PFSK-1 (cell line): Measurements from ENCODE around the gene INF2.

Source experiments
- FOXP2 ChIP-seq: optimal IDR thresholded peaks from 2 replicates; pipeline ENCODE3; 2011; ENCODE audit warnings: borderline replicate concordance, control low read depth, inconsistent platforms; ENCODE audit not compliant: insufficient read depth; ENCODE audit errors: extremely low read length, extremely low read depth
- POLR2AphosphoS5 ChIP-seq: IDR thresholded peaks from 2 replicates; pipeline ENCODE4 v1.6.1; 2012; ENCODE audit warnings: low read depth, mild to moderate bottlenecking, control low read depth, low read length, moderate library complexity
- REST ChIP-seq, 2 experiments: IDR thresholded peaks; 2 replicates each; pipeline versions ENCODE4 v1.6.1 to v1.8.0; 2011 to 2012; ENCODE audit warnings: low read depth in 2 of 2, low read length in 2 of 2, control low read depth in 1 of 2, inconsistent platforms in 1 of 2, mild to moderate bottlenecking in 1 of 2, moderate library complexity in 1 of 2; ENCODE audit not compliant: insufficient read depth in 1 of 2
- SIN3A ChIP-seq: IDR thresholded peaks from 2 replicates; pipeline ENCODE4 v1.6.1; 2012; ENCODE audit warnings: mild to moderate bottlenecking, low read length, moderate library complexity, borderline replicate concordance; ENCODE audit not compliant: insufficient read depth
- TAF1 ChIP-seq: IDR thresholded peaks from 2 replicates; pipeline ENCODE4 v1.6.1; 2012; ENCODE audit warnings: low read length, control low read depth, borderline replicate concordance; ENCODE audit not compliant: insufficient read depth

Gene INF2

DNA sequence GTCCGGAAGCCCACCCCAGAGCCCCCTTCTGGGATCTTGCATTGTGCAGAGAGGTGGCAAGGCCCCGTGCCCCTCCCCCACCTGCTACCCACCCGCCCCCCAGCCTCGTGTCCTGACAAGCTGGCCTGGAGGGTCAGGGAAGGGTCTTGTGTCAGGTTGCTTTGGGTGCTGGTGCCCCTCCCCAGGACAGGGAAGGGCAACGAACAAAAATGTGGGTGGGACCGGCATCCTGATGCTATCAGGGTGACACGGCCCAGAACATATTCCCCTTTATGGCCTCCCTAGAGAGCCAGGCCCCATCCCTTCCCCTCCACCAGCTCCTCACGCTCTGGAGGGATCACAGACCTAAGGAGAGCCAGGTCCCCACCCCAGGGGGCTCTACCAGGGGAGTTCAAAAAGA, 46.1 kb upstream of the INF2 start:
- TF ChIP-seq SIN3A = no peak
- no peak for TF ChIP-seq REST (IDR thresholded peaks at IDR 0.05; ENCODE audit: insufficient read depth in 1 of 2, low read depth in 2 of 2, low read length in 2 of 2)
- no peak for TF ChIP-seq TAF1
- no peak for TF ChIP-seq FOXP2
- no peak for TF ChIP-seq POLR2AphosphoS5

DNA sequence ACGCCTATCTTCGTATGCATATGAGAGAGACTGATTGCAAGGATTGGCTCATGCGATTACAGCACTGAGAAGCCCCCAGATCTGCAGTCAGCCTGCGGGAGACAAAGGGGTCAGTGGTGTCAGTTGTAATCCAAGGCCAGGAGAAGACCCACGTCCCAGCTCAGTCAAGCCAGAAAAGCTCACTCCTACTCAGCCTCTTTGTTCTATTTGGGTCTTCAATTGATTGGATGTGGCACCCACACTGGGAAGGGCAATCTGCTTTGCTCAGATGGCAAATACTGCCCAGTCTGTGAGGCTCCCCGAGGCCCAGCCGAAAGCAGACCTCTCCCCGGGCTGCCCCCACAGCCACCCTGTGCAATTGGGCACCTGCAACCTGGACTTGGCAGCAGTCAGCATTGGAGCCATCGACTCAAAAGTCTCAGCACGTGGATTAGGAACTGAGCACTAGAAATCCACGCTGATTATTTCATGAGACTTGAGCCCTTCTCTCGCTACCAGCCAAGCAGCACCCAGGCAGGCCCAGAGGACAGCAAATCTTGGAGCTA, 45.3 kb upstream of the INF2 start:
- TF ChIP-seq SIN3A = no peak
- TF ChIP-seq FOXP2 = no peak
- TF ChIP-seq POLR2AphosphoS5 = no peak
- TF ChIP-seq REST (IDR thresholded peaks at IDR 0.05; ENCODE audit: insufficient read depth in 1 of 2, low read depth in 2 of 2, low read length in 2 of 2) = no peak
- TF ChIP-seq TAF1 = no peak

DNA sequence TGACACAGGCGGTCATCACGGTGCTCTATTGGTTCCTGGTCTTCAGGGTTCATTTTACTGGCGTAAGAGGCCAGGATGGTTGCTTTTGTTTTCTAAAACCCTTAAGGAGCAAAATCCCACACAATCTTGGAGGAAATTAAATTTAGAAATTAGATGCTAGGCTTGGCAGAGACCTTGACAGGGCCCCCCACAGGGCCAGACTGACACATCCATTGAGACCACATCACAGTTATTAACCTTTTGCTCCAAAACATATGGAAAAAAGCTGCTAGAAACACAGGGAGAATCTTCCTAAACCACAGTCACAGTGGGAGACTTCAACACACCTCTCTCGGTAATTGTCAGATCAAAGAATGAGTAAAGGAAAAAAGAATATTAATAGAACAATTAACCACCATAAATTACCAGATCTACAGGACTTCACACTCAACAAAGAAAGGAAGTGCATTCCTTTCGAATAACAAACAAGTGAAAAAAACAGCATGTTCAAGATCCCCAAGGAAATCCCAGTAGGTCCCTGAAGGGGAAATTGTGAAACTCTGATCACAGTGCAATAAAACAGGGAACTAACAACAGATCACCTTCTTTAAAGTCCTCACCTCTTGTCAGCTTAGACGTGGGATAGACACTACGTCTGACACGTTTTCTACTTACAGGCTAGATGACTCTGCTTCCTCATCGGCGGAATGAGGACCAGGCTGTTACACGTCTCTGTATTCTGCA, 44.6 kb upstream of the INF2 start:
- no peak for TF ChIP-seq FOXP2

- TF ChIP-seq TAF1 (no peak), POLR2AphosphoS5 (no peak), REST (IDR thresholded peaks at IDR 0.05; ENCODE audit: insufficient read depth in 1 of 2, low read depth in 2 of 2, low read length in 2 of 2) (no peak), FOXP2 (no peak), SIN3A (no peak)
Measured at GRCh38 chr14:104647467-104648043, 41.9 kb upstream of the INF2 start.

- no peak for TF ChIP-seq FOXP2
- TF ChIP-seq TAF1 = no peak
- no peak for TF ChIP-seq REST (IDR thresholded peaks at IDR 0.05; ENCODE audit: insufficient read depth in 1 of 2, low read depth in 2 of 2, low read length in 2 of 2)
- TF ChIP-seq POLR2AphosphoS5 = no peak
- no peak for TF ChIP-seq SIN3A
Measured at GRCh38 chr14:104650057-104650980, 39.1 kb upstream of the INF2 start.
